GM21423 (cell line): ENCODE results near the gene IRX6.

Experiments
- ATAC-seq: cut with Tn5 transposase; IDR thresholded peaks from one replicate; pipeline ENCODE4 v1.9.1; 2021; ENCODE audit warnings: mild to moderate bottlenecking, moderate library complexity; ENCODE audit not compliant: unreplicated experiment

IRX6 gene

DNA sequence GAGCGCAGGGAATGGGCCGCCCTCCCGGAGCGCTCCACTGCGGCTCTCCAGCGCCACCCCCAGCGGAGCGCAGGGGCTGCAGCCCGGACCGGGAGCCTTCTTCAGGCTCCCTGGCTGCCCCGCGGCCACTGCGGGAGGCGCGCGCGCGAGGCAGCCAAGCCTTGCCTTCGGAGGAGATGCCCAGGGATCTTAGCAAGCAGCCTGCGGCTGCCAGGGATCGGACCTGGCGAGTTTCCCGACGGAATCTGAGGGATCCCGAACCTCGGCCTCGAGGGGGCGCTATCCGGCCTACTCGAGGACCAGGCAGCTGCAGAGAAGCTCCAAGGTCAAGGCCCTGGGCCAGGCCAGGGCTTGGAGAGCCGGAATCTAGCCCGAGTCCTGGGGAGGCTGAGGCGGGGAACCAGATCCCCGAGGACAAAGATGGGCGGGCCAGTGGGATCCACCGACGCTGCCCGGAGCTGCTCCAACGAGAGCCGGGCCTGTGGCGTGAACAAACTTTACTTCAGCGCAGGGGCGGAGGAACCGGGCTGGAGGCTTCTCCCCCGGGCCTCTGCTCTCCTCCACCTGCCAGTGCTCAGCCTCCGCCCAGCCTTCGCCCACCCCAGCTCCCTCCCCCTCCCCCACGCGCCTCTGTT lies at the start of gene IRX6:
TSS of gene IRX6 (plus strand) at position 567 of the 635 bp plus-strand sequence. CDS start 889 bp downstream, outside the sequence.
- ATAC-seq: no peak

DNA sequence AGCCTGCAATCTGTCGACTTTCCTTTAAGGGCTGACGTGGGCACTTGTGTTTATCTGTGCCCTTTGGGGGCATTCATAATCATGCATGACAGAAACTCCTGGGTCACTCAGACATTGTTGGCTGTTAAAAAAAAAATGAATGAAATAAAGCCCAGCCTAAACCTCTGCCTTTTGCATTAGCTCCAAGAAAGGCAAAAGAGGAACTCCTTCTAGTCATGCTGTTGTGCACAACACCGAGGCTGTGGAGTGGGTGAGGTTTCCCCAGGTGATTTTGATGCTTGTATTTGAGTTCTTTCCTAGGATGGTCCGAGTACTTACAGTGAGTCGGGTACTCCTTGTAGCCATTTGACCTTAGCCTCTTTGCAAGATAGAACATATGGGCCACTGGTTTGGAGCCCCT lies 49.6 kb upstream of the IRX6 start:
- ATAC-seq: no peak

DNA sequence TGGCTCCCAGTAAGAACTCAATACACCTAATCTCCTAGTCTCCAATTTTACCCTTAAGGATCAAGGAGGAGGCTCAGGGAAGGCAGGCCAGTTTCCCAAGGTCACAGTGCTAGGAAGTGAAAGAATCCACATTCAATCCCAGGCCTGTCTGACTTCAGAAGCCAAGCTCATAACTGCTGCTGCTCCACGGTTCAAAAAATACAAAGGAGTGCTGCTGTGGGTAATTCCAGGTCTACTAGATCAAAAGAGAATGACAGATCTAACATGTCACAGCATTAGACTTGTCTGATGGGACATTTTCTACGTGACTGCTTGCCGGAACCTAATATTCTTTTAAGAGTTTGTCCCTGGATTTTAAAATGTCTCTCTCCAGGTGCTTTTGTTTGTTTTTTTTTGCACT lies 48.8 kb upstream of the IRX6 start:
- no peak for ATAC-seq

DNA sequence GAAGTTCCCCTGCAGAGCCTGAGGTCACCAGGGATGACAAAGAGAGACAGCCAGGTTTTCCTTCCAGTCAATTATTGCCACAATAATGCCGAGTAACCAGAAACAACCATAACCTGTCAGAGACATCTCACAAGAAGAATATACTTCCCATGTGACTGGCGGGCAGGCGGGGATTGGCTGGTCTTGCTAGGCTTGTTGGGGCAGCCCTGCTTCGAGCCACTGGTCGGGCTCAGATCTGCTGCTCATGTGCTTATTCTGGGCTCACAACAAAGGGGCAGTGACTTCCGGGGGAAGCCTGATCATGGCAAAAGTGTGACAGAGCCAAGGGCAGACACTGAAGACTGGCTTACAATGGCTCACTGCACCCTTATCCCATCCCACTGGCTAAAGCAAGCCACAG lies 48.1 kb upstream of the IRX6 start:
- no peak for ATAC-seq

GRCh38 chr16:55277536-55277935 lies 46.5 kb upstream of the IRX6 start:
- no peak for ATAC-seq

GRCh38 chr16:55279598-55279997 lies 44.4 kb upstream of the IRX6 start:
- ATAC-seq: no peak

- no peak for ATAC-seq
These were observed 43.4 kb upstream of the IRX6 start for GRCh38 chr16:55280587-55280986.

DNA sequence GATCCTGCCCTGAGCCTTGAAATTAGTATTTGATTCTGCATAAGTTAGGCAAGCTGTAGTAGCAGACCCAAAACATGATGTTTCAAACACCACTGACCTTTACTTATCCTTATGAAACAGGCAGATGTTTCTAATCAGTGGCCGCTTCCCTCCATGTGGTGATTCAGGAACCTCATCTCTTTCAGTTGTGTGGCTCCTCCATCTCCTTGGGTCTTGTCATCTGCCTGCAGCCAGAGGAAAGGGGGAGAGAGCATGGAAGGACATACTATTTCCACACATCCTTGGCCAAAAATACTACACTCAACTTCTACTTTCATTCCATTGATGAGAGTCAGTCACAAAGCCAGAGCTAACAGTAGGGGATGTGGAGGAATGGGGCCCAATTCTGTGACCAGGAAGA lies 41.6 kb upstream of the IRX6 start:
- no peak for ATAC-seq

DNA sequence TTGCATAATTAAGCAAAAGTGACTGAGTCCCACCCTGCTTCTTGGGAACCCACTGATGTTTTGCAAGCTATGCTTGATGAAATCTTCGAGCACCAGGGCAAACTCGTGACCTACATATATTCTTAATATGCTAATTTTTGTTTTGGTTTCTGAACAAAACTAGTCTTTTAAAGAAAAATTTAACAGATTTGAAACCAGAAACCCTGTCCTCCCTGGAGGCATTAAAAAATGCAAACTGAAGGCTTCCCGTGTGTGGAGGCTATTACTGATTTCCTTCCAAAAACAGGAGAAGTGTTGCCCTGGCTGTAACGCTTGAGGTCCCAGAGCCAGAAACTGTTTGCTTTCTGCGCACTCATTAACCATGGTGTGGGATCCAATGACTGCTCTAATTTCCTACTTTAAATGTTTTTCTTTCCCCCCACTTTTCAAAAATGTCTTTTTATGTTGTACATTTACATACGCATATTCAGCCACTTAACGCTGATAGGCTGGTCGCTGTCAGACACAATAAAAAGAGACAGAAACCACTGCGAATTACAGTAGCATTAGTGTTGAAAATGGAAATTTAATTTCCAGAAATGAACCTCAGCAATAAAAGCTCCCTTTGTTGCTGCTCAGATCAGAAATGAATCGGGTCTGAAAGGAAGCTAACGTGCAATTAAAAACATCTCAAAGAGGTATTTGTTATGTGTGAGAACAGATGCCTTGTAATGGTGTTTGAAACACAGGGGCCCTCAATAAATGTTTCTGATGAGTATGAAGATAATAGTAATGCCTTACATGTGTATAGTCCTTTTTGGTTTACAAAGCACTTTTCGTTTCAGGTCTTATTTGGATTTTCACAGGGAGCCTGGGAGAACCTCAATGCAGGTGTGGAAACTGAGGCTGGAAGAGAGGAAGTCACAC lies 39.9 kb upstream of the IRX6 start:
- no peak for ATAC-seq

- no peak for ATAC-seq
These were observed 39.3 kb upstream of the IRX6 start for GRCh38 chr16:55284718-55285099.

DNA sequence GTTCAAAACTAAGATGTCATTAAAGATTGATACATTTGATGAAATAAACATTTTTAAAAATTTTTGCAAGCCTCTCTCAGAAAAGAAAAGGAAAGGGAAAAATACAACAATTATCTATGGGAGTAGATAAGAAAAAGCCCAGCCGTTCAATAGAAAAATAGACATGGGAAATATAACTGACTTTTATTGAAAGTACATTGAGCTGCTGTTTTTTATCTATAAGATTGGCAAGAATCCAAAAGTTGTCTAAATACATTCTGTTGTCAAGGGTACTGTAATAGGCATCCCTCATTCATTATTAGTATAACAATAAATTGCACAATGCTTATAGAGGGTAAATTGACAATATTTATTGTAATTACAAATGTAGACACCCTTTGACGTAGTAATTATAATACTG lies 38.4 kb upstream of the IRX6 start:
- no peak for ATAC-seq

DNA sequence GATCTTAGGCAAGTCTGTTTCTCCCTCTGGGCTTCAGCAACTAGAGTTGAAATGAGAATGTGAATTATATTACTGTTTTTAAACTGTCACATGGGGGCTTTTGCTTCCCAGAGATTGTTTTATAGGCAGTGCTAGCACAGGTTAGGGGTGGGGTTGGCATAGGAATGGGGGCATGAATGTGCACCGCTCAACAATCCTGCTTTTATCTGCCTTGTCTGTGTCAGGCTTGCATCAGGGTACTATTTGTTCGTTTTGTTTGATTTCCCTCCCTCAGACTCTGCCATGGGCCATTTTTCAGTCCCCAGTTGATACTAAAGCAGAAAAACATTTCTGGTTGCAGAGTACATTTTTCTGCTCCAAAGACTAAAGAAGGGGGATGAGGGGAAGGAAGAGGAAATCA lies 34.6 kb upstream of the IRX6 start:
- no peak for ATAC-seq

GRCh38 chr16:55291847-55292246 lies 32.2 kb upstream of the IRX6 start:
- no peak for ATAC-seq

- ATAC-seq: no peak
These were observed 31.5 kb upstream of the IRX6 start for GRCh38 chr16:55292491-55292890.

GRCh38 chr16:55294129-55294528 lies 29.9 kb upstream of the IRX6 start:
- no peak for ATAC-seq

DNA sequence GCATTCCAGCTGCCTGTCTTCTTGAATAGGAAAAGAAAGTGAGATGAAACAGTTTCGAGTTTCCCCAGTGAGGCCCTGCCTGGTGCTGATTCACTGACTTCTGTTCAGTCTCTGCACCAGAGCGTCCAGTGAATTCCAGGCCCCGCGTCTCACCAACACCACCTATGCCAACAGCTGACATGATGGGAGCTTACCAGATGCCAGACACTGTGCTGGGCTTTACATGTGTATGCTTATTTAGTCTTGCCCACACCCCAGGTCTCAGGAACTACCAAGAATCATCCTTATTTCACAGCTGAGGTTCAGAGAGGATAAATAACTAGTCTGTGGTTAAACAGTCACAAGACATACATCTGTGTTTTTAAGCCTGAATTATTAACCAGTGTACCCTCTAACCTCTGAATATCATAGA lies 29.1 kb upstream of the IRX6 start:
- ATAC-seq: no peak

DNA sequence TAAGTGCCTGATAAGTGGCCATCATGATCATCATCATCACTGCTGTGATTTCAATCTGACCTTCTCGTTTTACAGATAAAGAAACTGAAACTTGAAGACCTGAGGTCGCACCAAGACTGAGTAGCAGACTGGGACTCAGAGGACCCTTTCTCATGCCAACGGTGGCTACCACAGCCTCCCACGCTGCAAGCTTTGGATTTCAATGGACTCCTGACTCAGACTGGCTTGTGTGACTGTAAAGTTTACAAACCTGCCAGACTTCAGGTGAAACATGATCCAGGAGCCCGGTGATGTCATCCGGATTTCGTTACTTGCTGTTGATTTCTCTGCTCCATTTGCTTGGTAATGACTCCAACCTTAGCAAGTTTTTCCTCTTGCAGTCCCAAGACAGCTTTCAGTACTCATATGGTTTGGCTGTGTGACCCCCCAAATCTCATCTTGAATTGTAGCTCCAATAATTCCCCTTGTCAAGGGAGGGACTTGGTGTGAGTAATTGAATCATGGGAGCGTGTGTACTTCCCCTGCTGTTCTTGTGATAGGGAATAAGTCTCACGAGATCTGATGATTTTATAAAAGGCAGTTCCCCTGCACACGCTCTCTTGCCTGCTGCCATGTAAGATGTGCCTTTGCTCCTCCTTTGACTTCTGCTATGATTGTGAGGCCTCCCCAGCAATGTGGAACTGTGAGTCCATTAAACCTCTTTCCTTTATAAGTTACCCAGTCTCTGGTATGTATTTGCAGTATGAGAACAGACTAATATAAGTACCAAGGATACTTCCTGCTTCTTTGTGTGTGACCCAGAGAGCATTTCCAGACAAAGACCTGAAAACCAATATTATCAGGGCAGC lies 26.7 kb upstream of the IRX6 start:
- no peak for ATAC-seq

GRCh38 chr16:55297910-55298479 lies 26.0 kb upstream of the IRX6 start:
- no peak for ATAC-seq

DNA sequence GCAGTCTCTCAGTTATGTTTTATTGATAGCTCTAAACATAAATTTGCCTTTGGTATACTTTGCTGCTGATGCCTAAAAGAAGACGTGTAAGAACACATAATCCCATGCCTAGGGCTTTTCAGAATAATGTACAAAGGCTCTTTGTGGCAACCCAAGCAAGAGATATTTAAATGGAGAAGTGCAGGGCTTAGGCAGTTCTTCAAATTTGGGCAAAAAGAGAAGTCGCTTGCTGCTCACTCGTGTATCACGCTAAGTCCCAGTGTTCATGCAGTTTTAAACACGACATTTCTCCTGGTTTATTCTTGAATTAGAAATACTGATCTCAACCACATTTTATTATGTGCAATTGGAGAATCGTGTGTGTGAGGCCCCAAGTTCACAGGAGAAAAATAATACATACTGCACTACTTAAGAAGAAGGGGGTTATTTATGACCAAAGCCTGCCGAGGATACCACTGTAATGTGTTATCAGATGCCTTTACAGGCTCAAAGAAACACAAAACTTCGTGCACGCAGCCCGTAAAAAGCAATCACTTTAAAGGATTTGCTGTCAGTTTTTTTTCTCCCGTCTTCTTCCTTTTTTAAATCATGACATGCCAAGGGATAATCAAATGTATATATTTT lies 22.5 kb upstream of the IRX6 start:
- no peak for ATAC-seq

- no peak for ATAC-seq
These were observed 21.4 kb upstream of the IRX6 start for GRCh38 chr16:55302635-55303034.

DNA sequence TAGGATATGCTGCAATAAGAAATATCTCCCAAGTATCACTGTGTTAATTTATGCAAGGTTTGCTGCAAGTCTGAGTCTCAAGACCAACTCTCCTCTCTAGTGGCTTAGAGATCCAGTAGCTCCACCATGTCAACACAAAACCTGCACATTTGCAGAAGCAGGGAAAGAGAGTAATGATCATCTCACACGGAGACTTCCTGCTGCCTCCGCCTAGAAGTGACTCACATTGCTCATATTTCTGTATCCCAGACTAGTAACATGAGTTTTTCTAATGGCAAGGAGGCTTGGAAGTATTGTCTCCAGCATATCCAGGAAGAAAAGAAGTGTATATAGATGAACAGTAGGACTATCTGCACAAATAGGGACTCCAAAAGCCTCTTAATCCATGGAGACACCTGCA lies 15.0 kb upstream of the IRX6 start:
- no peak for ATAC-seq
